Uterus (tissue), 2 donors: ENCODE measurements around the gene RAB3C.

Experiments used
- CTCF ChIP-seq, 4 experiments: fragments of 200-600 bp in 2 of 4; fragments of 450-650 bp in 2 of 4; sonication (generic) in 2 of 4; IDR thresholded peaks; one replicate each; pipeline ENCODE4 v1.5.1; 2016 to 2019; ENCODE audit warnings: antibody characterized with exemption in 4 of 4, mild to moderate bottlenecking in 2 of 4, moderate library complexity in 1 of 4
- POLR2A ChIP-seq, 2 donors: fragments of 450-650 bp; IDR thresholded peaks; one replicate each; pipeline ENCODE4 v1.6.1; 2016; ENCODE audit warnings: antibody characterized with exemption in 2 of 2, mild to moderate bottlenecking in 1 of 2, moderate library complexity in 1 of 2

GRCh38 chr5:58548068-58548467 is 34.8 kb upstream of the RAB3C start:
- TF ChIP-seq POLR2A (IDR thresholded peaks at IDR 0.05) (no peak), CTCF (IDR thresholded peaks at IDR 0.05) (no peak)
